Measurements from ENCODE around the gene UCP2.

Gene UCP2

DNA sequence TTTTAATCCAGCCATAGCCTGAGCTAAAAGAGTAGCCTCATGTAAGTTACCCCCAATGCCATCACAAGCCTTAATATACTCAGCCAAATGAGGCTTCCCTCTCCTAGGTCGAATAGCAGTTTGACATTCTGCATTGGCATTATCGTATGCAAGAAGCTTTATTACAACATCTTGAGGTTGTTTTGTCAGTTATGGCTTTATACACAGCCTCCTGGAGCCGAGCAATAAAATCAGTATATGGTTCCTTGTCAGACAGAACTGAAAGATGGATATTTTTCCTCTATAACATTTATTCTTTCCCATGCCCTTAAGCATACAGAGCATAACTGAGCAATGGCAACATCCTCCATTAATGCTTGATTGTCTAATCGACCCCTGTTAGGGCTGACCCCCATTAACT is 37.2 kb downstream of the UCP2 start:
- Histone ChIP-seq H3K36me3 (replicated peaks in 1 of 2; ENCODE audit: control insufficient read depth in 2 of 2, insufficient read depth in 2 of 2, low read length in 2 of 2) (peaks cover 0 to 1% of the 10 kb centered on the region in 2 donors), H3K18ac (ENCODE audit: low read length) (no peak overlapping the region), H3K9me3 (replicated peaks in 1 of 2; ENCODE audit: control insufficient read depth in 2 of 2, insufficient read depth in 1 of 2, low read depth in 1 of 2, low read length in 2 of 2) (peaks cover 3 to 4% of the 10 kb centered on the region in 2 donors), H2BK120ac (ENCODE audit: low read depth, low read length) (no peak overlapping the region), H2BK15ac (ENCODE audit: low read length) (no peak overlapping the region), H3K4me1 (ENCODE audit: control insufficient read depth in 2 of 2, insufficient read depth in 1 of 2, low read depth in 1 of 2, low read length in 2 of 2) (no peaks in the 10 kb centered on the region), H3K9ac (ENCODE audit: low read depth, low read length, poor library complexity) (no peak overlapping the region), H3K27me3 (ENCODE audit: control insufficient read depth in 3 of 3, insufficient read depth in 3 of 3, low read depth in 1 of 3, low read length in 3 of 3) (no peaks in the 10 kb centered on the region), H3K27ac (replicated peaks; ENCODE audit: low read length) (no peak overlapping the region), H4K8ac (ENCODE audit: low read depth, low read length) (no peak overlapping the region), H3K4ac (ENCODE audit: low read length) (no peak overlapping the region), H3K14ac (ENCODE audit: low read length) (no peak overlapping the region), H3K23ac (ENCODE audit: low read depth, low read length, poor library complexity) (no peak overlapping the region), H3K4me3 (ENCODE audit: low read length in 2 of 2) (no peak overlapping the region), H2BK5ac (ENCODE audit: low read length) (no peak overlapping the region), H2BK12ac (ENCODE audit: low read length) (no peak overlapping the region), H2AFZ (ENCODE audit: low read length) (no peak overlapping the region), H3K4me2 (ENCODE audit: insufficient read depth, low read length, poor library complexity, severe bottlenecking) (no peak overlapping the region), H2AK5ac (ENCODE audit: low read depth, low read length) (no peak overlapping the region), H3K79me1 (ENCODE audit: low read depth, low read length) (no peaks in the 10 kb centered on the region), H4K91ac (ENCODE audit: low read depth, low read length, poor library complexity) (no peak overlapping the region)
- no CpG with 5 or more reads among the region's 4 CpGs for WGBS, 2 donors (ENCODE audit: extremely low coverage in 2 of 2, insufficient read length in 2 of 2, insufficient replicate concordance in 1 of 2)
- DNase-seq (ENCODE audit: low spot score), result no peak

DNA sequence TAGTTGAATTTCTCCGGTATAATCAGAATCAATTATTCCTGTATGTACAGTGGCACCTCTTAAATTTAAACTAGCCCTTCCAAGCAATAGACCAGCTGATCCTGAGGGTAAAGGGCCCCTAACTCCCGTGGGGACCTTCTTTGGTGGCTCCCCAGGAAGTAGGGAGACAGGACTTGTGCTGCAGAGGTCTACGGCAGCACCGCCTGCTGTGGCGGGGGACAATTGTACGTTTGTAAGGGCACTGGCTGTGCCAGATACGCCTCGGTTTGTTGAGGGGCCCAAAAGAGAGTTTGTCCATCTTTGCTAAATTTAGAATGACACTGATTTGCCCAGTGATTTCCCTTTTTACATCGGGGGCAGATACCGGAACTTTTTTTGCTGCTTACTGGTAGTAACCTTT is 37.7 kb downstream of the UCP2 start:
- peaks cover 3 to 4% of the 10 kb centered on the region in 2 donors for H3K9me3 ChIP-seq (replicated peaks in 1 of 2; ENCODE audit: control insufficient read depth in 2 of 2, insufficient read depth in 1 of 2, low read depth in 1 of 2, low read length in 2 of 2)
- no peak overlapping the region for H3K23ac ChIP-seq (ENCODE audit: low read depth, low read length, poor library complexity)
- no peak overlapping the region for H3K27ac ChIP-seq (replicated peaks; ENCODE audit: low read length)
- H3K36me3 ChIP-seq (replicated peaks in 1 of 2; ENCODE audit: control insufficient read depth in 2 of 2, insufficient read depth in 2 of 2, low read length in 2 of 2), result peaks cover 0 to 1% of the 10 kb centered on the region in 2 donors
- no peak overlapping the region for H2BK120ac ChIP-seq (ENCODE audit: low read depth, low read length)
- WGBS, 2 donors (ENCODE audit: extremely low coverage in 2 of 2, insufficient read length in 2 of 2, insufficient replicate concordance in 1 of 2), result no CpG with 5 or more reads among the region's 10 CpGs
- no peaks in the 10 kb centered on the region for H3K27me3 ChIP-seq (ENCODE audit: control insufficient read depth in 3 of 3, insufficient read depth in 3 of 3, low read depth in 1 of 3, low read length in 3 of 3)
- no peak overlapping the region for H3K4ac ChIP-seq (ENCODE audit: low read length)
- no peak overlapping the region for H2AK5ac ChIP-seq (ENCODE audit: low read depth, low read length)
- H2AFZ ChIP-seq (ENCODE audit: low read length), result no peak overlapping the region
- H2BK15ac ChIP-seq (ENCODE audit: low read length), result no peak overlapping the region
- no peak overlapping the region for H3K4me3 ChIP-seq (ENCODE audit: low read length in 2 of 2)
- H3K4me1 ChIP-seq (ENCODE audit: control insufficient read depth in 2 of 2, insufficient read depth in 1 of 2, low read depth in 1 of 2, low read length in 2 of 2), result no peaks in the 10 kb centered on the region
- no peak overlapping the region for H2BK12ac ChIP-seq (ENCODE audit: low read length)
- H4K8ac ChIP-seq (ENCODE audit: low read depth, low read length), result no peak overlapping the region
- no peak overlapping the region for H3K4me2 ChIP-seq (ENCODE audit: insufficient read depth, low read length, poor library complexity, severe bottlenecking)
- H3K9ac ChIP-seq (ENCODE audit: low read depth, low read length, poor library complexity), result no peak overlapping the region
- no peak overlapping the region for H3K18ac ChIP-seq (ENCODE audit: low read length)
- no peak overlapping the region for H3K14ac ChIP-seq (ENCODE audit: low read length)
- no peaks in the 10 kb centered on the region for H3K79me1 ChIP-seq (ENCODE audit: low read depth, low read length)
- H4K91ac ChIP-seq (ENCODE audit: low read depth, low read length, poor library complexity), result no peak overlapping the region
- DNase-seq (ENCODE audit: low spot score), result no peak
- no peak overlapping the region for H2BK5ac ChIP-seq (ENCODE audit: low read length)

- Histone ChIP-seq H4K91ac (ENCODE audit: low read depth, low read length, poor library complexity) (no peak overlapping the region), H2BK15ac (ENCODE audit: low read length) (no peak overlapping the region), H3K79me1 (ENCODE audit: low read depth, low read length) (no peaks in the 10 kb centered on the region), H3K4me3 (ENCODE audit: low read length in 2 of 2) (no peak overlapping the region), H3K27me3 (ENCODE audit: control insufficient read depth in 3 of 3, insufficient read depth in 3 of 3, low read depth in 1 of 3, low read length in 3 of 3) (no peaks in the 10 kb centered on the region), H4K8ac (ENCODE audit: low read depth, low read length) (no peak overlapping the region), H3K4me2 (ENCODE audit: insufficient read depth, low read length, poor library complexity, severe bottlenecking) (no peak overlapping the region), H2AFZ (ENCODE audit: low read length) (no peak overlapping the region), H3K36me3 (replicated peaks in 1 of 2; ENCODE audit: control insufficient read depth in 2 of 2, insufficient read depth in 2 of 2, low read length in 2 of 2) (no peaks in the 10 kb centered on the region), H3K14ac (ENCODE audit: low read length) (no peak overlapping the region), H2BK12ac (ENCODE audit: low read length) (no peak overlapping the region), H2AK5ac (ENCODE audit: low read depth, low read length) (no peak overlapping the region), H3K4ac (ENCODE audit: low read length) (no peak overlapping the region), H3K23ac (ENCODE audit: low read depth, low read length, poor library complexity) (no peak overlapping the region), H3K4me1 (ENCODE audit: control insufficient read depth in 2 of 2, insufficient read depth in 1 of 2, low read depth in 1 of 2, low read length in 2 of 2) (no peaks in the 10 kb centered on the region), H2BK120ac (ENCODE audit: low read depth, low read length) (no peak overlapping the region), H3K9me3 (replicated peaks in 1 of 2; ENCODE audit: control insufficient read depth in 2 of 2, insufficient read depth in 1 of 2, low read depth in 1 of 2, low read length in 2 of 2) (peaks cover 2 to 3% of the 10 kb centered on the region in 2 donors), H3K9ac (ENCODE audit: low read depth, low read length, poor library complexity) (no peak overlapping the region), H3K27ac (replicated peaks; ENCODE audit: low read length) (no peak overlapping the region), H2BK5ac (ENCODE audit: low read length) (no peak overlapping the region), H3K18ac (ENCODE audit: low read length) (no peak overlapping the region)
- DNase-seq (ENCODE audit: low spot score), result no peak
- no CpG with 5 or more reads among the region's 6 CpGs for WGBS, 2 donors (ENCODE audit: extremely low coverage in 2 of 2, insufficient read length in 2 of 2, insufficient replicate concordance in 1 of 2)
Observed at GRCh38 chr11:73944085-73944484, 38.6 kb downstream of the UCP2 start.

- no peak overlapping the region for H3K4me3 ChIP-seq (ENCODE audit: low read length in 2 of 2)
- H3K9ac ChIP-seq (ENCODE audit: low read depth, low read length, poor library complexity), result no peak overlapping the region
- H3K4ac ChIP-seq (ENCODE audit: low read length), result no peak overlapping the region
- no peak for DNase-seq (ENCODE audit: low spot score)
- no peak overlapping the region for H2AFZ ChIP-seq (ENCODE audit: low read length)
- no peak overlapping the region for H3K23ac ChIP-seq (ENCODE audit: low read depth, low read length, poor library complexity)
- H3K4me2 ChIP-seq (ENCODE audit: insufficient read depth, low read length, poor library complexity, severe bottlenecking), result no peak overlapping the region
- H2BK120ac ChIP-seq (ENCODE audit: low read depth, low read length), result no peak overlapping the region
- H3K79me1 ChIP-seq (ENCODE audit: low read depth, low read length), result no peaks in the 10 kb centered on the region
- no peaks in the 10 kb centered on the region for H3K36me3 ChIP-seq (replicated peaks in 1 of 2; ENCODE audit: control insufficient read depth in 2 of 2, insufficient read depth in 2 of 2, low read length in 2 of 2)
- no peak overlapping the region for H2BK15ac ChIP-seq (ENCODE audit: low read length)
- H2BK12ac ChIP-seq (ENCODE audit: low read length), result no peak overlapping the region
- no peak overlapping the region for H3K18ac ChIP-seq (ENCODE audit: low read length)
- no peak overlapping the region for H3K14ac ChIP-seq (ENCODE audit: low read length)
- H3K4me1 ChIP-seq (ENCODE audit: control insufficient read depth in 2 of 2, insufficient read depth in 1 of 2, low read depth in 1 of 2, low read length in 2 of 2), result no peaks in the 10 kb centered on the region
- no peak overlapping the region for H2AK5ac ChIP-seq (ENCODE audit: low read depth, low read length)
- no peak overlapping the region for H2BK5ac ChIP-seq (ENCODE audit: low read length)
- H4K91ac ChIP-seq (ENCODE audit: low read depth, low read length, poor library complexity), result no peak overlapping the region
- no peak overlapping the region for H4K8ac ChIP-seq (ENCODE audit: low read depth, low read length)
- H3K27me3 ChIP-seq (ENCODE audit: control insufficient read depth in 3 of 3, insufficient read depth in 3 of 3, low read depth in 1 of 3, low read length in 3 of 3), result no peaks in the 10 kb centered on the region
- no CpG with 5 or more reads among the region's 1 CpG for WGBS, 2 donors (ENCODE audit: extremely low coverage in 2 of 2, insufficient read length in 2 of 2, insufficient replicate concordance in 1 of 2)
- H3K9me3 ChIP-seq (replicated peaks in 1 of 2; ENCODE audit: control insufficient read depth in 2 of 2, insufficient read depth in 1 of 2, low read depth in 1 of 2, low read length in 2 of 2), result peaks cover 6 to 11% of the 10 kb centered on the region in 2 donors
- H3K27ac ChIP-seq (replicated peaks; ENCODE audit: low read length), result no peak overlapping the region
Observed at GRCh38 chr11:73942010-73942409, 40.6 kb downstream of the UCP2 start.
